ENCODE results near the gene CAMTA2.

CAMTA2 gene

GRCh38 chr17:5000237-5000639 lies 12.8 kb upstream of the CAMTA2 start:
- Histone ChIP-seq H3K4me3 (ENCODE audit: severe bottlenecking) (no peak overlapping the region), H3K9me3 (ENCODE audit: severe bottlenecking) (no peaks in the 10 kb centered on the region), H3K27ac (ENCODE audit: poor library complexity, severe bottlenecking) (no peak overlapping the region), H3K4me1 (ENCODE audit: insufficient read depth, poor library complexity, severe bottlenecking) (peaks cover 3% of the 10 kb centered on the region), H3K27me3 (ENCODE audit: insufficient read depth, poor library complexity, severe bottlenecking) (no peaks in the 10 kb centered on the region), H3K36me3 (ENCODE audit: low read depth) (peaks cover 60% of the 10 kb centered on the region)
- ATAC-seq (ENCODE audit: low read depth) (no peak), DNase-seq (ENCODE audit: low spot score) (no peak)
- no peak for TF ChIP-seq CTCF (IDR thresholded peaks at IDR 0.05; ENCODE audit: poor library complexity, severe bottlenecking)

GRCh38 chr17:4999430-5000093 lies 12.1 kb upstream of the CAMTA2 start:
- ATAC-seq (ENCODE audit: low read depth) (no peak), DNase-seq (ENCODE audit: low spot score) (no peak)
- no peak for TF ChIP-seq CTCF (IDR thresholded peaks at IDR 0.05; ENCODE audit: poor library complexity, severe bottlenecking)
- peaks cover 3% of the 10 kb centered on the region for H3K4me1 ChIP-seq (ENCODE audit: insufficient read depth, poor library complexity, severe bottlenecking)
- no peaks in the 10 kb centered on the region for H3K9me3 ChIP-seq (ENCODE audit: severe bottlenecking)
- H3K27ac ChIP-seq (ENCODE audit: poor library complexity, severe bottlenecking), result peak overlapping the region; percentile 65
- peaks cover 54% of the 10 kb centered on the region for H3K36me3 ChIP-seq (ENCODE audit: low read depth)
- peak overlapping the region; percentile 87 for H3K4me3 ChIP-seq (ENCODE audit: severe bottlenecking)
- no peaks in the 10 kb centered on the region for H3K27me3 ChIP-seq (ENCODE audit: insufficient read depth, poor library complexity, severe bottlenecking)

DNA sequence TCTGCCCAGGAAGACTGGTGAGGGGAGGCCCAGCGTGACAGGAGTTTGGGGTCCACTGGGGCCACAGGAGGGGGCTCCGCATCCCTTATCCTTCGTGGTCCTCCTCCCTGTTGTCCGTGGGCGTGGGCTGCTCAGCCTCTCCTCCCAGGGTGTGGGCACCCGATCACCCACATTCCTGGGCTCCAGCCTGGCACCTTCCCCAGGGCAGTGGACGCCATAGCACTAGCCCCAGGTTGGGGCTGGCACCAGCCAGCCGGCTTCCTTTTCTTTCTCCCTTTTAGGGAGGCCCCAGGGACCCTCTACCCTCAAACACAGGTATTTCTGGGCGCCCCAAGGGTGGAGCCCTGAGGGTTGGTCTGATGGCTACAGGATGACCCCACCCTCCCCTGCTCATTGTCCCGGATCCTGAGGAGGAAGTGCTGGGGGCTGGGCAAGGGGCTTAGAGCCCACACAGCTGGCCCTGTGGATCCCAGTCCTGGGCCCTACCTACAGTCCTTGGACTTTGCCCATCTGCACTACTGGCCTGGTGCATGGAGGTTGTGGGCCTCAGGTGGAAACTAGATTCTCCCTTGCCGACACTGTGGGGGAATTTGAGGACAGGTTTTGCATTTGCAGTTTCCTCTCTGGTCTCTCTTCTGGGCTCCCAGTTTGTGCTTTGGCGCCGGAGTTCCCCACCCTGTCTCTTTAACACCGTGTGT lies 11.4 kb upstream of the CAMTA2 start:
- Histone ChIP-seq H3K36me3 (ENCODE audit: low read depth) (peaks cover 47% of the 10 kb centered on the region), H3K4me3 (ENCODE audit: severe bottlenecking) (peak overlapping the region; percentile 87), H3K4me1 (ENCODE audit: insufficient read depth, poor library complexity, severe bottlenecking) (peaks cover 3% of the 10 kb centered on the region), H3K9me3 (ENCODE audit: severe bottlenecking) (no peaks in the 10 kb centered on the region), H3K27me3 (ENCODE audit: insufficient read depth, poor library complexity, severe bottlenecking) (no peaks in the 10 kb centered on the region), H3K27ac (ENCODE audit: poor library complexity, severe bottlenecking) (peak overlapping the region; percentile 65)
- DNase-seq (ENCODE audit: low spot score) (no peak), ATAC-seq (ENCODE audit: low read depth) (peak; percentile 18; the same call in 1 of the 3 replicates)
- no peak for TF ChIP-seq CTCF (IDR thresholded peaks at IDR 0.05; ENCODE audit: poor library complexity, severe bottlenecking)

GRCh38 chr17:4998027-4998731 lies 10.7 kb upstream of the CAMTA2 start:
- peaks cover 3% of the 10 kb centered on the region for H3K4me1 ChIP-seq (ENCODE audit: insufficient read depth, poor library complexity, severe bottlenecking)
- no peaks in the 10 kb centered on the region for H3K27me3 ChIP-seq (ENCODE audit: insufficient read depth, poor library complexity, severe bottlenecking)
- no peaks in the 10 kb centered on the region for H3K9me3 ChIP-seq (ENCODE audit: severe bottlenecking)
- no peak for TF ChIP-seq CTCF (IDR thresholded peaks at IDR 0.05; ENCODE audit: poor library complexity, severe bottlenecking)
- peak overlapping the region; percentile 87 for H3K4me3 ChIP-seq (ENCODE audit: severe bottlenecking)
- peak; percentile 8; the same call in 2 of the 3 replicates for ATAC-seq (ENCODE audit: low read depth)
- DNase-seq (ENCODE audit: low spot score), result no peak
- H3K27ac ChIP-seq (ENCODE audit: poor library complexity, severe bottlenecking), result peak overlapping the region; percentile 65
- H3K36me3 ChIP-seq (ENCODE audit: low read depth), result peaks cover 40% of the 10 kb centered on the region

All from RWPE2 (cell line).